Breast epithelium (tissue), 4 donors: ENCODE data around the gene PGS1. TPM values are rescaled to one million over a fixed set of nuclear protein-coding genes. Genes with fewer than 3 reads are reported as not detected.

Experiments
- DNase-seq, 2 donors: peaks; one replicate each; pipeline ENCODE4 v3.0.0-alpha.2; 2019; ENCODE audit warnings: low spot score in 2 of 2
- H3K27ac ChIP-seq, 2 donors: fragments of 200-600 bp; sonication (generic) in 1 of 2; one replicate each; pipeline ENCODE4 v1.5.1; 2016 to 2019; ENCODE audit warnings: mild to moderate bottlenecking in 1 of 2
- H3K27me3 ChIP-seq, 2 donors: fragments of 200-600 bp; sonication (generic) in 1 of 2; one replicate each; pipeline versions ENCODE4 v1.5.1 to v1.6.0; 2017 to 2019; ENCODE audit warnings: control low read depth in 1 of 2, mild to moderate bottlenecking in 1 of 2
- H3K36me3 ChIP-seq: fragments of 200-600 bp; one replicate; pipeline ENCODE4 v1.5.1; 2019
- H3K4me1 ChIP-seq, 2 donors: fragments of 200-600 bp; sonication (generic); one replicate each; pipeline ENCODE4 v1.5.1; 2016 to 2019; ENCODE audit warnings: control low read depth in 1 of 2
- H3K4me3 ChIP-seq, 3 donors: fragments of 200-600 bp; sonication (generic); 1 replicate in 2 of 3; 2 replicates in 1 of 3; pipeline ENCODE4 v1.5.1; 2016 to 2019; ENCODE audit warnings: mild to moderate bottlenecking in 3 of 3, moderate library complexity in 2 of 3
- H3K9me3 ChIP-seq, 2 donors: fragments of 200-600 bp; sonication (generic) in 1 of 2; one replicate each; pipeline ENCODE4 v1.5.1; 2016 to 2019; ENCODE audit warnings: control low read depth in 1 of 2
- CTCF ChIP-seq, 3 donors: fragments of 450-650 bp; IDR thresholded peaks; one replicate each; pipeline ENCODE4 v1.5.1; 2016 to 2017; ENCODE audit warnings: antibody characterized with exemption in 3 of 3, mild to moderate bottlenecking in 3 of 3, moderate library complexity in 3 of 3
- POLR2A ChIP-seq: fragments of 450-650 bp; IDR thresholded peaks from one replicate; pipeline ENCODE4 v1.6.1; 2016; ENCODE audit warnings: antibody characterized with exemption, mild to moderate bottlenecking, moderate library complexity
- POLR2AphosphoS5 ChIP-seq, 3 donors: sonication (generic); formaldehyde crosslinking; IDR thresholded peaks; one replicate each; pipeline ENCODE4 v1.6.1; 2017; ENCODE audit warnings: antibody characterized with exemption in 3 of 3
- intact Hi-C: fragments of 100-400 bp; cut with DNase I; formaldehyde crosslinking; loops from one replicate; pipeline ENCODE4 v1.15.1; 2023; ENCODE audit warnings: low total_unique reads
- total RNA-seq, 3 donors: library from RNA; depleted of rRNA; stranded (reverse); fragments of >200 nt; gene quantifications; one replicate each; pipeline ENCODE4 v1.1.0, GENCODE V29; 2016

The PGS1 gene
- total RNA-seq, 3 donors from 2014 or later = 33.9 to 58.7 (median 50.2) TPM

- no peaks in the 10 kb centered on the region for H3K36me3 ChIP-seq
- peak overlapping the region; percentile 76 to 100 (median 95) for H3K4me3 ChIP-seq
- H3K4me1 ChIP-seq = peaks cover 4 to 8% of the 10 kb centered on the region in 2 donors
- H3K27me3 ChIP-seq = no peaks in the 10 kb centered on the region
- TF ChIP-seq POLR2AphosphoS5 (IDR thresholded peaks at IDR 0.05) (no peak), POLR2A (no peak), CTCF (IDR thresholded peaks at IDR 0.05) (no peak)
- no peaks in the 10 kb centered on the region for H3K9me3 ChIP-seq
- no peak for DNase-seq
- H3K27ac ChIP-seq = peak overlapping the region; percentile 91 to 94
- intact Hi-C loops = no loop called here
Observed at GRCh38 chr17:78358538-78359320, 19.7 kb upstream of the PGS1 start.

GRCh38 chr17:78359321-78359996, 19.0 kb upstream of the PGS1 start:
- H3K9me3 ChIP-seq = no peaks in the 10 kb centered on the region
- intact Hi-C loops = no loop called here
- no peak for DNase-seq
- peak overlapping the region; percentile 76 to 100 (median 95) for H3K4me3 ChIP-seq
- no peak for TF ChIP-seq CTCF (IDR thresholded peaks at IDR 0.05)
- TF ChIP-seq POLR2AphosphoS5 (IDR thresholded peaks at IDR 0.05) = peak in 1 of 3 donors; percentile 15
- H3K27me3 ChIP-seq = no peaks in the 10 kb centered on the region
- H3K27ac ChIP-seq = peak overlapping the region; percentile 91 to 94
- no peaks in the 10 kb centered on the region for H3K36me3 ChIP-seq
- peaks cover 4 to 8% of the 10 kb centered on the region in 2 donors for H3K4me1 ChIP-seq

- intact Hi-C loops = no loop called here
- H3K4me1 ChIP-seq = peaks cover 4 to 8% of the 10 kb centered on the region in 2 donors
- peak within 1 kb of the TSS; percentile 91 to 94 for H3K27ac ChIP-seq
- TF ChIP-seq POLR2AphosphoS5 (IDR thresholded peaks at IDR 0.05) (peak; percentile 61 to 89 (median 72)), POLR2A (peak; percentile 50), CTCF (IDR thresholded peaks at IDR 0.05) (peak in 1 of 3 donors; percentile 25)
- no peaks in the 10 kb centered on the region for H3K36me3 ChIP-seq
- peak within 1 kb of the TSS; percentile 76 to 100 (median 95) for H3K4me3 ChIP-seq
- H3K27me3 ChIP-seq = no peaks in the 10 kb centered on the region
- no peaks in the 10 kb centered on the region for H3K9me3 ChIP-seq
- DNase-seq = peak; percentile 93 to 97
Observed at GRCh38 chr17:78359997-78360370, 18.5 kb upstream of the PGS1 start, which contains the start of gene SOCS3. TSS of gene SOCS3 (minus strand) at chr17:78360077. CDS start at chr17:78359095, 982 bp downstream.

- intact Hi-C loops = no loop called here
- Histone ChIP-seq H3K4me3 (peak overlapping the region; percentile 76 to 100 (median 95)), H3K4me1 (peaks cover 6 to 12% of the 10 kb centered on the region in 2 donors), H3K9me3 (no peaks in the 10 kb centered on the region), H3K27me3 (no peaks in the 10 kb centered on the region), H3K27ac (peak overlapping the region; percentile 91 to 94), H3K36me3 (no peaks in the 10 kb centered on the region)
- TF ChIP-seq POLR2A (no peak), CTCF (IDR thresholded peaks at IDR 0.05) (peak; percentile 89 to 92 (median 91)), POLR2AphosphoS5 (IDR thresholded peaks at IDR 0.05) (peak in 2 of 3 donors; percentile 48 to 82)
- peak; percentile 92 to 97 for DNase-seq
Observed at GRCh38 chr17:78360371-78361224, 17.9 kb upstream of the PGS1 start.
